Adrenal gland (tissue), 12 donors: ENCODE data around the gene ENKUR. TPM values are rescaled to one million over a fixed set of nuclear protein-coding genes. Genes with fewer than 3 reads are reported as not detected.

Source experiments
- DNase-seq, 7 donors: peaks; one replicate each; pipeline ENCODE4 v3.0.0-alpha.2; 2019 to 2020
- H3K27ac ChIP-seq, 5 donors: fragments of 200-600 bp; sonication (generic) in 4 of 5; 1 replicate in 3 of 5; 2 replicates in 2 of 5; pipeline versions ENCODE4 v1.5.1 to v1.8.0; 2016 to 2020; ENCODE audit warnings: mild to moderate bottlenecking in 1 of 5
- H3K27me3 ChIP-seq: fragments of 200-600 bp; 2 replicates; pipeline ENCODE4 v1.8.0; 2021
- H3K36me3 ChIP-seq, 2 donors: fragments of 200-600 bp; replicated peaks in 1 of 2; 1 replicate in 1 of 2; 2 replicates in 1 of 2; pipeline versions ENCODE4 v1.5.1 to v1.8.0; 2018 to 2022
- H3K4me1 ChIP-seq, 2 donors: fragments of 200-600 bp; replicated peaks in 1 of 2; 1 replicate in 1 of 2; 2 replicates in 1 of 2; pipeline versions ENCODE4 v1.5.1 to v1.8.0; 2018 to 2021
- H3K4me3 ChIP-seq, 4 donors: fragments of 200-600 bp; sonication (generic) in 3 of 4; one replicate each; pipeline ENCODE4 v1.5.1; 2016 to 2018
- H3K9me3 ChIP-seq, 3 donors: fragments of 200-600 bp; sonication (generic) in 1 of 3; replicated peaks in 1 of 3; 1 replicate in 2 of 3; 2 replicates in 1 of 3; pipeline versions ENCODE4 v1.5.1 to v1.8.0; 2016 to 2021
- CTCF ChIP-seq, 6 experiments: fragments of 450-650 bp in 4 of 6; fragments of 200-600 bp in 2 of 6; sonication (generic) in 1 of 6; IDR thresholded peaks; 1 replicate in 5 of 6; 2 replicates in 1 of 6; pipeline versions ENCODE4 v1.5.1 to v1.8.0; 2016 to 2021; ENCODE audit warnings: antibody characterized with exemption in 6 of 6, mild to moderate bottlenecking in 2 of 6, moderate library complexity in 1 of 6
- POLR2A ChIP-seq, 2 donors: fragments of 450-650 bp; IDR thresholded peaks; one replicate each; pipeline ENCODE4 v1.6.1; 2017; ENCODE audit warnings: antibody characterized with exemption in 2 of 2, mild to moderate bottlenecking in 2 of 2, moderate library complexity in 1 of 2
- WGBS, 4 donors: extraction: QIAGEN DNeasy Blood & Tissue Kit in 2 of 4; methylation state at CpG; one replicate each; pipeline versions ENCODE4 v1.1.5 to v1.1.7; 2013 to 2017; 5-methylcytosine and 5-hydroxymethylcytosine counted together
- intact Hi-C, 2 donors: fragments of 100-400 bp; cut with DNase I; formaldehyde crosslinking; loops; one replicate each; pipeline versions ENCODE4 v1.14.1 to v1.15.0; 2022 to 2023
- polyA plus RNA-seq, 3 donors: library from polyadenylated mRNA; stranded (reverse); fragments of 200-250 nt in 2 of 3; fragments of 350-450 nt in 1 of 3; fragmentation: Illumina TruSeq in 1 of 3; extraction: RNeasy Lipid Tissue Mini Kit (QIAGEN cat#74804) in 1 of 3; gene quantifications; one replicate each; pipeline ENCODE4 v1.2.3, GENCODE V29; 2013 to 2014
- total RNA-seq, 9 donors: library from RNA; depleted of rRNA in 4 of 9; stranded (reverse); fragments of >200 nt in 4 of 9; fragments of 120-200 nt in 1 of 9; fragmentation: NEBNext Ultra II Directional in 1 of 9; extraction: Animal tissue kit (Norgen Biotek cat#: 25700) in 1 of 9; gene quantifications; one replicate each; pipeline versions ENCODE4 v1.1.0 to v1.2.4, GENCODE V29; 2013 to 2023
- donor health status: healthy with polysubstance abuse.
- donor health status: Bipolar disorder and iron deficiency.
- donor health status: DM: yes; HTN: yes; CAD: no.
- donor health status: DM: no; HTN: no; CAD: no.
- donor health status: DM: no; HTN: no; CAD: no.
- donor health status: DM: yes; HTN: yes; CAD: no.

Gene ENKUR
- total and polyA plus RNA-seq, 12 donors, result 0.16 to 0.70 (median 0.25) TPM; not detected in 5

GRCh38 chr10:25039531-25039930 is 23.6 kb upstream of the ENKUR start:
- Histone ChIP-seq H3K36me3 (no peaks in the 10 kb centered on the region), H3K4me3 (no peak overlapping the region), H3K27ac (no peak overlapping the region), H3K9me3 (no peaks in the 10 kb centered on the region), H3K27me3 (no peaks in the 10 kb centered on the region), H3K4me1 (no peaks in the 10 kb centered on the region)
- DNase-seq, result no peak
- no peak for TF ChIP-seq POLR2A (IDR thresholded peaks at IDR 0.05)
- no peak for TF ChIP-seq CTCF (IDR thresholded peaks at IDR 0.05)
- intact Hi-C loops, result no loop called here

- TF ChIP-seq POLR2A (IDR thresholded peaks at IDR 0.05) (no peak), CTCF (IDR thresholded peaks at IDR 0.05) (no peak)
- H3K27ac ChIP-seq, result no peak overlapping the region
- no peak overlapping the region for H3K4me3 ChIP-seq
- H3K36me3 ChIP-seq, result no peaks in the 10 kb centered on the region
- no peaks in the 10 kb centered on the region for H3K27me3 ChIP-seq
- WGBS, 4 donors, result 62 to 68% (median 64%) methylated on average over 2 of the region's 2 CpGs
- intact Hi-C loops, result no loop called here
- no peaks in the 10 kb centered on the region for H3K9me3 ChIP-seq
- no peak for DNase-seq
- H3K4me1 ChIP-seq, result no peaks in the 10 kb centered on the region
These were observed 22.4 kb upstream of the ENKUR start for GRCh38 chr10:25038325-25038724.

GRCh38 chr10:25036381-25036780 is 20.4 kb upstream of the ENKUR start:
- WGBS, 4 donors, result 37 to 63% (median 55%) methylated on average over 3 of the region's 3 CpGs

GRCh38 chr10:25029519-25029918 is 13.6 kb upstream of the ENKUR start:
- no peak for DNase-seq
- no peaks in the 10 kb centered on the region for H3K27me3 ChIP-seq
- H3K9me3 ChIP-seq, result peaks cover 0 to 6% (median 0%) of the 10 kb centered on the region in 3 donors
- H3K27ac ChIP-seq, result no peak overlapping the region
- TF ChIP-seq POLR2A (IDR thresholded peaks at IDR 0.05) (no peak), CTCF (IDR thresholded peaks at IDR 0.05) (no peak)
- 89 to 98% (median 96%) methylated on average over 2 of the region's 2 CpGs for WGBS, 4 donors
- no peak overlapping the region for H3K4me3 ChIP-seq
- intact Hi-C loops, result loop anchor here in 1 of 2 donors (5.0 kb wide), 1 partner anchor 53 kb away; no protein-coding TSS in a partner anchor
- no peaks in the 10 kb centered on the region for H3K36me3 ChIP-seq
- peaks cover 0 to 3% of the 10 kb centered on the region in 2 donors for H3K4me1 ChIP-seq

More at GRCh38 chr10:25036381-25036780, 20.4 kb upstream of the ENKUR start:
- no peak overlapping the region for H3K27ac ChIP-seq
- TF ChIP-seq POLR2A (IDR thresholded peaks at IDR 0.05) (no peak), CTCF (IDR thresholded peaks at IDR 0.05) (no peak)
- H3K9me3 ChIP-seq, result no peaks in the 10 kb centered on the region
- intact Hi-C loops, result no loop called here
- no peaks in the 10 kb centered on the region for H3K36me3 ChIP-seq
- no peak for DNase-seq
- H3K27me3 ChIP-seq, result no peaks in the 10 kb centered on the region
- no peak overlapping the region for H3K4me3 ChIP-seq
- no peaks in the 10 kb centered on the region for H3K4me1 ChIP-seq
